ENCODE measurements around the gene FAM110C. TPM values are rescaled to one million over a fixed set of nuclear protein-coding genes. Genes with fewer than 3 reads are reported as not detected.
"Not testable (repeated sequence)": the region's sequence is repeated elsewhere in the genome, so short reads cannot be mapped to it uniquely, and the experiment has no call there.

Gene FAM110C
- total RNA-seq, 4 donors from 2014 or later: 0.98 to 3.7 (median 1.5) TPM

DNA sequence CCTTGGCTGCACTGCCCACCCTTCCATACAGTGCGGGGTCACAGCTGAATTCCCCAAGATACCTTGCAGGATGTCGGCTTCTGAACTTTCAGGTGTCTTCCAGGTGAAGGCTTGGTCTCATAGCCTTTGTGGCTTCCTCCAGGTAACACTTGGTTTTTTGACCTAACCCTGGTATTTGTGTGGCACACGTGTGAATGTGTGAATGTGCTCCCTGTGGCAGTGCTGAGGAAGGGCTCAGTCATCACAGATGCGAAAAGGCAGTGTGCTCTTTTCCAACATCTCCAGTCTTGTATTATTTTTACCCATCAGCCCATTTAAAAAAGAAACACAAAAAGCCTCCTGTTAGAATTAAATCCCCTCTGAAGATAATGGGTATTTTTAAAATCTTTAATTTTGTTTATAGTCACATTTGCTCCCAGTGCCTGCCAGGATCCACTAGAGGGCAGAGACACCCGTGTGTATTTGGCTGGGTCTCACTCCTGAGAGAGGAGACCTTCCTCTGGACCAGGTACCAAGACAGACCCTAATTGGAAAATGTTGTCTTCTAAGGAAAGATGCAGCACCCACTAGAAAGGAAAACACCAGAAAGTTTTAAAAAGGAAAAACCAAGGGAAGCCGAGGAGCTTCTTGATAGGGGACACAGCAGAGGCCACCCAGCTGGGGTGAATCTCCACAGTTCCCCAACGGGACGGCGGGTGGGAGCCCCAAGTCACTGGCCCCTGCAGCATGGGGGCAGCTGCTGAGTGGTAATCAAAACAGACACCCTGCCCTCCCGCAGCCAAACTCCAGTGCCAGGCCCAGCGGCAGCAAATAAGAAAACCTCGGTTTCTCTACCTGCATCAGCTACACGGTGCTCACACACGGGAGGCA is 27.7 kb downstream of the FAM110C start:
- H3K27ac ChIP-seq (replicated peaks in 1 of 4): no peak overlapping the region
- H3K9me3 ChIP-seq: no peaks in the 10 kb centered on the region
- TF ChIP-seq EP300 (IDR thresholded peaks at IDR 0.05): no peak
- TF ChIP-seq, protein P1, sequence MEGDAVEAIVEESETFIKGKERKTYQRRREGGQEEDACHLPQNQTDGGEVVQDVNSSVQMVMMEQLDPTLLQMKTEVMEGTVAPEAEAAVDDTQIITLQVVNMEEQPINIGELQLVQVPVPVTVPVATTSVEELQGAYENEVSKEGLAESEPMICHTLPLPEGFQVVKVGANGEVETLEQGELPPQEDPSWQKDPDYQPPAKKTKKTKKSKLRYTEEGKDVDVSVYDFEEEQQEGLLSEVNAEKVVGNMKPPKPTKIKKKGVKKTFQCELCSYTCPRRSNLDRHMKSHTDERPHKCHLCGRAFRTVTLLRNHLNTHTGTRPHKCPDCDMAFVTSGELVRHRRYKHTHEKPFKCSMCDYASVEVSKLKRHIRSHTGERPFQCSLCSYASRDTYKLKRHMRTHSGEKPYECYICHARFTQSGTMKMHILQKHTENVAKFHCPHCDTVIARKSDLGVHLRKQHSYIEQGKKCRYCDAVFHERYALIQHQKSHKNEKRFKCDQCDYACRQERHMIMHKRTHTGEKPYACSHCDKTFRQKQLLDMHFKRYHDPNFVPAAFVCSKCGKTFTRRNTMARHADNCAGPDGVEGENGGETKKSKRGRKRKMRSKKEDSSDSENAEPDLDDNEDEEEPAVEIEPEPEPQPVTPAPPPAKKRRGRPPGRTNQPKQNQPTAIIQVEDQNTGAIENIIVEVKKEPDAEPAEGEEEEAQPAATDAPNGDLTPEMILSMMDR (IDR thresholded peaks at IDR 0.05): peak; percentile 16 to 38 (median 25)
- no peak overlapping the region for H3K4me3 ChIP-seq
- WGBS: 80% methylated on average over 14 of the region's 14 CpGs
- intact Hi-C loops (cut with DNase I): no loop called here
- no peaks in the 10 kb centered on the region for H3K36me3 ChIP-seq
- no peaks in the 10 kb centered on the region for H3K4me1 ChIP-seq
- DNase-seq (ENCODE audit: extremely low spot score): no peak
- H3K27me3 ChIP-seq: peaks cover 0 to 11% (median 0%) of the 10 kb centered on the region in 4 donors

DNA sequence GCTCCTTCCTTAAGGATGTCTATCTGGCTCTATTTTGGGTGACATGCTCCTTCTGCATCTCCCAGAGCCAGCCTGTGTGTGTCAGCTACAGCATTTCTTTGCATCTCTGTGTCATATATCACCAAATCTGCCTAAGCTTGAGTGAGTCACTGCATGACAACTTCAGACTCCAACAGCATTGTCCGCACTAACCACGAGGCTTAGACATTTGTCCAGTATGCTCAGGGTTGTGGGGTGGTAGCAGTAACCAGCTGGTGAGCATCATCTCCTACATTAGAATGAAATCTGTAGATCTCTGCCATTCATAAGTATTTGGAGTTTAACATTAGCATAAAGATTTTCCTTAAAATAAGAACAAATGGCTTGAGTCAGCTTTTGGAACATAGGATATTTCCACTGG is 30.4 kb downstream of the FAM110C start:
- H3K36me3 ChIP-seq; H3K4me3 ChIP-seq; DNase-seq (ENCODE audit: extremely low spot score); H3K9me3 ChIP-seq; intact Hi-C loops (cut with DNase I); H3K4me1 ChIP-seq; H3K27ac ChIP-seq (replicated peaks in 1 of 4): not testable (repeated sequence)
- WGBS: 81% methylated on average over 2 of the region's 2 CpGs
- H3K27me3 ChIP-seq: peaks cover 0 to 11% (median 0%) of the 10 kb centered on the region in 4 donors

DNA sequence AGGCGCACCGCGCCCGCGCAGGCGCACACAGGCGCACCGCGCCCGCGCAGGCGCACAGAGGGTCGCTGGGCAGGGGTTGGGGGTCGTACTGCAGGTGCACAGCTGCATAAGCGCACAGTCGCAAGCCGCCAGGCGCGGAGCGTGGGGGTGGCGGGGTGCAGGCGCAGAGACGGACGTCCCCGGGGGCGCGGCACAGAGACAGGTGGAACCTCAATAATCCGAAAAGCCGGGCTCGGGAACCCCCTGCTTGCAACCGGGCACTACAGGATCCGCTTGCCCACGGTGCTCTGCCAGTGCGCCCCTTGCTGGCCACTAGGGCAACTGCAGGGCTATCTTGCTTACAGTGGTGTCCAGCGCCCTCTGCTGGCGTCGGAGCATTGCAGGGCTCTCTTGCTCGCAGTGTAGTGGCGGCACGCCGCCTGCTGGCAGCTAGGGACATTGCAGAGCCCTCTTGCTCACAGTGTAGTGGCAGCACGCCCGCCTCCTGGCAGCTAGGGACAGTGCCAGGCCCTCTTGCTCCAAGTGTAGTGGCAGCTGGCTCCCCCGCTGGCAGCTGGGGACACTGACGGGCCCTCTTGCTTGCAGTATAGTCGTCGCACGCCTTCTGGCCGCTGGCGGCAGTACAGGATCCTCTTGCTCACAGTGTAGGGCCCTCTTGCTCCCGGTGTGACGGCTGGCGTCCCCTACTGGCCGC is 34.9 kb downstream of the FAM110C start:
- DNase-seq (ENCODE audit: extremely low spot score): no peak

DNA sequence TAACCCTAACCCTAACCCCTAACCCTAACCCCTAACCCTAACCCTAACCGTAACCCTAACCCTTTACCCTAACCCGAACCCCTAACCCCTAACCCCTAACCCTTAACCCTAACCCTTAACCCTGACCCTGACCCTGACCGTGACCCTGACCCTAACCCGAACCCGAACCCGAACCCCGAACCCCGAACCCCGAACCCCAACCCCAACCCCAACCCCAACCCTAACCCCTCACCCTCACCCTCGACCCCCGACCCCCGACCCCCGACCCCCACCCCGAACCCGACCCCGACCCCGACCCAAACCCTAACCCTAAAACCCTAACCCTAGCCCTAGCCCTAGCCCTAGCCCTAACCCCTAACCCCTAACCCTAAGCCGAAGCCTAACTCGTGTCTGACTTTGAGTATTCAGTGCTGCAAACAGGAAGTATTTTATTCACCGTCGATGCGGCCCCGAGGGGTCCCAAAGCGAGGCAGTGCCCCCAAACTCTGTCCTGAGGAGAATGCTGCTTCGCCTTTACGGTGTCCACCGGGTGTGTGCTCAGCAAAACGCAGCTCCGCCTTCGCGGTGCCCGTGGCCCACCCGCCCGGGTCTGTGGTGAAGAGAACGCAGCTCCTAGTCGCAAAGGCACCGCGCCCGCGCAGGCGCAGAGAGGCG is 36.0 kb downstream of the FAM110C start:
- TF ChIP-seq POLR2A (IDR thresholded peaks at IDR 0.05; ENCODE audit: low read depth) (no peak), EP300 (IDR thresholded peaks at IDR 0.05) (no peak), POLR2AphosphoS5 (IDR thresholded peaks at IDR 0.05) (no peak)
- TF ChIP-seq, protein P1 (IDR thresholded peaks at IDR 0.05): no peak
- DNase-seq (ENCODE audit: extremely low spot score): no peak
- no peaks in the 10 kb centered on the region for H3K9me3 ChIP-seq
- no peaks in the 10 kb centered on the region for H3K4me1 ChIP-seq
- no peak overlapping the region for H3K4me3 ChIP-seq
- 84% methylated on average over 32 of the region's 42 CpGs for WGBS
- intact Hi-C loops (cut with DNase I): no loop called here
- no peaks in the 10 kb centered on the region for H3K36me3 ChIP-seq
- no peaks in the 10 kb centered on the region for H3K27me3 ChIP-seq
- H3K27ac ChIP-seq (replicated peaks in 1 of 4): no peak overlapping the region

More for the DNA sequence above, 34.9 kb downstream of the FAM110C start:
- intact Hi-C loops (cut with DNase I): no loop called here
- no peaks in the 10 kb centered on the region for H3K36me3 ChIP-seq
- H3K4me1 ChIP-seq: no peaks in the 10 kb centered on the region
- H3K27ac ChIP-seq (replicated peaks in 1 of 4): no peak overlapping the region
- peak overlapping the region in 1 of 4 donors; percentile 25 for H3K4me3 ChIP-seq
- no peaks in the 10 kb centered on the region for H3K9me3 ChIP-seq
- TF ChIP-seq, protein P1 (IDR thresholded peaks at IDR 0.05): peak; percentile 39 to 55 (median 51)
- TF ChIP-seq POLR2A (IDR thresholded peaks at IDR 0.05; ENCODE audit: low read depth): no peak
- WGBS: 68% methylated on average over 38 of the region's 54 CpGs
- H3K27me3 ChIP-seq: no peaks in the 10 kb centered on the region

Other genes starting within 250 kb of the FAM110C start
- gene SH3YL1, start 217.5 kb upstream of the FAM110C start, total RNA-seq: 10 to 100 TPM; 15.7 to 20.3 (median 18.2) TPM
- gene ACP1, start 218.4 kb upstream of the FAM110C start, total RNA-seq: 10 to 100 TPM; 54.0 to 81.5 (median 73.8) TPM
- gene ALKAL2, start 241.6 kb upstream of the FAM110C start, total RNA-seq: 10 to 100 TPM in 1 of 4 donors, 1 to 10 TPM in 2, not detected in 1; 1.7 to 11.9 (median 2.3) TPM

Measured in esophagus muscularis mucosa (tissue), 4 donors.